Activated CD8-positive, alpha-beta T cell treated with anti-CD3 and anti-CD28 coated beads, Interleukin-2, amount 10 ng/mL, durations not matched to agents 7 days and 5 days (primary cell): ENCODE results near the gene MT4. TPM values are rescaled to one million over a fixed set of nuclear protein-coding genes. Genes with fewer than 3 reads are reported as not detected.

Experiments used
- ATAC-seq: fragments of 150-1000 bp; cut with Tn5 transposase; one replicate; pipeline ENCODE4 v1.10.0; 2021; ENCODE audit warnings: moderate library complexity
- CTCF ChIA-PET: fragments of 350-600 bp; sonication (Branson Sonifier 250); formaldehyde crosslinking; loops from one replicate; lab custom pipeline; 2021; ENCODE audit warnings: antibody characterized with exemption; lab: Charles Lee
- POLR2A ChIA-PET: fragments of 350-600 bp; sonication (Branson Sonifier 250); formaldehyde crosslinking; loops from one replicate; lab custom pipeline; 2021; ENCODE audit warnings: antibody characterized with exemption; lab: Charles Lee
- DNase-seq: peaks from one replicate; pipeline ENCODE4 v3.0.0-alpha.2; 2020
- H3K27ac Mint-ChIP-seq: one replicate; pipeline ENCODE4 v1.8.0; 2021; ENCODE audit warnings: mild to moderate bottlenecking, mixed read lengths
- H3K27me3 Mint-ChIP-seq: one replicate; pipeline ENCODE4 v1.8.0; 2021; ENCODE audit warnings: low read depth, mixed read lengths
- H3K36me3 Mint-ChIP-seq: one replicate; pipeline ENCODE4 v1.8.0; 2021; ENCODE audit warnings: low read depth, mixed read lengths
- H3K4me1 Mint-ChIP-seq: one replicate; pipeline ENCODE4 v1.8.0; 2021; ENCODE audit warnings: low read depth, mixed read lengths
- H3K4me3 Mint-ChIP-seq: one replicate; pipeline ENCODE4 v1.8.0; 2021; ENCODE audit warnings: mild to moderate bottlenecking, mixed read lengths
- H3K9me3 Mint-ChIP-seq: one replicate; pipeline ENCODE4 v1.8.0; 2022; ENCODE audit warnings: mixed read lengths; ENCODE audit not compliant: insufficient read depth
- total RNA-seq, 2 experiments: library from RNA; stranded (reverse); gene quantifications; one replicate each; pipeline ENCODE4 v1.2.3, GENCODE V29; 2021

MT4 gene
- not detected for total RNA-seq

DNA sequence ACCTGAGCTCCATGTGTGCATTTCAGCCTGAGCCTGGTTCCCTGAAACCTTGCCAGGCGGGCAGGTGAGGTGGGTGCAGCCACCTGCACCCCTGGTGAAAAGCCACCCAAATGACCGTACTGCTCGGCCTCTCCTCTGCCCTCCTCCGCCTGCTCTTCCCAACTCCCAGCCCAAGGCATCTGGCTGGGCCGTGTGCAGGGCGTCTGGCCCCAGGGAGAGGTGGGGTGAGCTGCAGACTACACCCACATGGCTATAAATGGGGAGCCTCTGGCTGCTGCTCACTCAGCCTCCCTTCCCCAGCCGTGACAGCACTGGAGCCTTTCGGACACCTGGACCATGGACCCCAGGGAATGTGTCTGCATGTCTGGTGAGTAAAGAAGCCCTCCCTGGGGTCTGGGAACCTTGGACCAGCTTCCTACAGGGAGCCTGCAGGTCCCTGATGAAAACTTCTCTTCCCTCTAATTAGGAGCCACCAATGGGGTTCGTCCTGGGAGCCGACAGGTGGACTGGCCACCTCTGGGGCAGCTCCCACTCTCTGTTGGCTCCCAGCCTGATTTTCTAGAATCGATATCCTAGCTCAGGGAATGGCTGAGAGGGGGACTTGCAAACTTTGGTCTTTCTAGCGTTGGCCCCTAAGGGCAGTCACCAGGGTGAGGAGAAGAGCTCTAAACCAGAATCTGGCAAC lies at the start of gene MT4:
Gene MT4, plus strand, starts transcription at position 281 of the 685 bp plus-strand sequence. Its CDS starts 56 bp downstream, at position 337.
- no peak for ATAC-seq
- Mint-ChIP-seq H3K36me3 (no peaks in the 10 kb centered on the region), H3K4me1 (peaks cover 3% of the 10 kb centered on the region), H3K4me3 (no peak within 1 kb of the TSS), H3K27me3 (peaks cover 13% of the 10 kb centered on the region), H3K27ac (no peak within 1 kb of the TSS), H3K9me3 (no peaks in the 10 kb centered on the region)
- no peak for DNase-seq
- CTCF ChIA-PET, result interaction anchor here (1.4 to 3.8 kb wide), 3 partner anchors 12 to 137 kb away, joined by 4 to 17 read pairs (median 6); no protein-coding TSS in a partner anchor
- POLR2A ChIA-PET, result no interaction called here

DNA sequence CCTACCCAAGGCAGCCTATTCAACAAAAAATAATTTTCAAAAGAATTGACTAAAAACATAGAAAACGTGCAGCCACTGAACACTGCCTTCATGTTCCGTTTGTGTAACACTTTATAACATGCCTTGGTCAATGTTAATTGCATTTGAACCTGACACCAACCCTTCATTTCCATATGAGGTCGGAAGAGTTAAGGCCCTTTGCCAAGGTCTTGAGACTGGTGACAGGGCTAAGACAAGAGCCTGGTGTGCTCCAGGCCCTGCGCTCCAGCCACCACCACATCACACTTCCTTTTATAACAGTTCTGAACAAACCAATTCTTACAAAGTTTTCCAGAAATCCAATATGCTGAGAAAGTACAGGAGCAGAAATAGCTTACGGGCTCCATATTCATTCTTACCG lies 49.2 kb upstream of the MT4 start:
- ATAC-seq (no peak), DNase-seq (no peak)
- H3K36me3 Mint-ChIP-seq, result no peaks in the 10 kb centered on the region
- no peaks in the 10 kb centered on the region for H3K9me3 Mint-ChIP-seq
- no peak overlapping the region for H3K4me3 Mint-ChIP-seq
- peaks cover 13% of the 10 kb centered on the region for H3K4me1 Mint-ChIP-seq
- H3K27me3 Mint-ChIP-seq, result peaks cover 2% of the 10 kb centered on the region
- no peak overlapping the region for H3K27ac Mint-ChIP-seq
- POLR2A ChIA-PET, result no interaction called here
- CTCF ChIA-PET, result interaction anchor here (1.1 to 1.6 kb wide), 2 partner anchors 11 to 61 kb away, joined by 4 read pairs; no protein-coding TSS in a partner anchor

DNA sequence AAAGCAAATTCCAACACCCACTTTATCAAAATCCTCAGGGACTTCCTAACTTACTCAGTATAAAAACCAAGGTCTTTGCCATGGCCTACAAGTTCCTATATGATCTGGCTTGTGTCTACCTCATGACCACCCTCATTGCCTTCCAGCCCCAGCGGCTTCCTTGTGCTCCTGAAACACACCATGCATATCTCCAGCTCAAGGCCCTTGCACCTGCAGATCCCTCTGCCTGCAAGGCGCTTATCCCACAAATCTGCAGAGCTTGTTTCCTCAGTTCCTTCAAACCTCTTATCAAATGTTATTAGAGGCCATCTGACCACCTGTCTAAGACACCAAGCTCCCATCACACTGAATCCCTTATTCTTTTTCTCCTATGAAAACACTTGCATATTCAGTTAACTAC lies 47.7 kb upstream of the MT4 start:
- ChIA-PET POLR2A (no interaction called here), CTCF (interaction anchor here (1.0 to 1.6 kb wide), 4 partner anchors 9 to 184 kb away, joined by 3 to 4 read pairs (median 3); no protein-coding TSS in a partner anchor)
- Mint-ChIP-seq H3K27me3 (peaks cover 2% of the 10 kb centered on the region), H3K27ac (no peak overlapping the region), H3K4me1 (peaks cover 15% of the 10 kb centered on the region), H3K9me3 (no peaks in the 10 kb centered on the region), H3K4me3 (no peak overlapping the region), H3K36me3 (no peaks in the 10 kb centered on the region)
- no peak for DNase-seq
- no peak for ATAC-seq

DNA sequence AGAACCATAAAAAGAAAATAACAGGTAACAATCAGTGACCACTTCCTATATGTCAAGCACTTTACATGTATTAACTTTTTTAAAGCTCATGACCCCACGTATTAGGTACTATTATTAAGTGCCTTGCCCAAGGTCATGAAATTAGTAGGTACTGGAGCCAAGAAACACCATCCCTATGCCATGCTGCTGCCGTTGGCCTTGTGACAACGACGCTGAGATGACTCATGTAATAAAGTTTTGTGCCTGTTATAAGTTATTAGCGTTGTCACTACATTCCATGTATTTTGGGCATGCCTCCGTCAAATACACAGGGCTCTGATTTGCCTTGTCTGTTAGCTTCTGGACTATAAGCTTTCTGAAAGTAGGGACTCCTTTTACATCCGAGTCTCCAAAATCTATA lies 46.4 kb upstream of the MT4 start:
- peaks cover 2% of the 10 kb centered on the region for H3K27me3 Mint-ChIP-seq

DNA sequence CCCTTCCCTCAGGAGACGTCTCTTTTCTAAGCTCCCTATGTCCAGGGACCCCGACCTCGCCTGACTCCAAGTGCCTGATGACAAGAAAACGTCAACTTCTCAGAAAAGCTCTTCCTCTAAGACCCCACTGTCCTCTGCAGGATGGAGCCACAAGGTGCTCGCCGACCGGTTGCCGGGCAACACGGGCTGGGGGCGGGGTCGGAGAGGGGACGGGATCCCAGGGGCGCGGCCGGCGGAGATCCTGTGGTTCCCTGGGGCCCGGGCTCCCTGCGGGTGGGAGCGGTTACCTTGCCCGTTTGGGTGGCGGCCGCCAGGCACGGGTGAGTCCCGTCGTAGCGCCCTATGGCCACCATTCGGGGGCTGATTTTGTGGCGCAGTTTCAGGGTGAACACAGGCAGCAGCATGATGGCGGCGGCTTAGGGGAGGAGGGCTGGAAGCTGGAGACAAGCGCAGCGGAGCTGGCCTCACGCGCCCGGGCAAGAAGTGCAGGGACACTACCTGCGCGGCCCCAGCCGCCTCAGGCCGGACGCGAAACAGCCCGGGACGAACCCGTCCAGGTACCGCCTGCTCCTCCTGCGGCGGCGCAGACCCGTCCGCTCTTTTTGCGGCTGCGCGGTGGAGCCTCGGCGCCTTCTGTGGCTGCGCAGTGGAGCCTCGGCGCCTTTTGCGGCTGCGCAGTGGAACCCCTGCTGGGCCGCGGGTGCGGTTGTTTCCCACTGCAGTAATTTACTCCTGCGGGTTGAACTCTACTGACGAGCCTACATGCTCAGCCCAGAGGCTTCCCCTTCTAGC lies 45.2 kb upstream of the MT4 start, which contains the start of gene BBS2:
Gene BBS2, minus strand, starts transcription at position 566 of the 792 bp plus-strand sequence. Its CDS starts 162 bp downstream, at position 404.
- Mint-ChIP-seq H3K27ac (peak within 1 kb of the TSS; percentile 30), H3K9me3 (no peaks in the 10 kb centered on the region), H3K4me3 (peak within 1 kb of the TSS; percentile 70), H3K27me3 (peaks cover 2% of the 10 kb centered on the region), H3K4me1 (peaks cover 15% of the 10 kb centered on the region), H3K36me3 (no peaks in the 10 kb centered on the region)
- ChIA-PET CTCF (interaction anchor here (1.0 kb wide), 1 partner anchor 9 kb away, joined by 3 read pairs; no protein-coding TSS in a partner anchor), POLR2A (interaction anchor here (0.6 kb wide), 1 partner anchor 137 kb away, joined by 3 read pairs; no protein-coding TSS in a partner anchor)
- ATAC-seq, result peak; percentile 78
- DNase-seq, result peak; percentile 82

More for the DNA sequence above, 46.4 kb upstream of the MT4 start:
- CTCF ChIA-PET, result interaction anchor here (0.9 to 1.5 kb wide), 4 partner anchors 10 to 333 kb away, joined by 3 to 4 read pairs (median 3); no protein-coding TSS in a partner anchor
- no peaks in the 10 kb centered on the region for H3K9me3 Mint-ChIP-seq
- DNase-seq, result no peak
- H3K36me3 Mint-ChIP-seq, result no peaks in the 10 kb centered on the region
- no peak for ATAC-seq
- POLR2A ChIA-PET, result no interaction called here
- H3K27ac Mint-ChIP-seq, result no peak overlapping the region
- H3K4me3 Mint-ChIP-seq, result peak overlapping the region; percentile 70
- H3K4me1 Mint-ChIP-seq, result peaks cover 15% of the 10 kb centered on the region

DNA sequence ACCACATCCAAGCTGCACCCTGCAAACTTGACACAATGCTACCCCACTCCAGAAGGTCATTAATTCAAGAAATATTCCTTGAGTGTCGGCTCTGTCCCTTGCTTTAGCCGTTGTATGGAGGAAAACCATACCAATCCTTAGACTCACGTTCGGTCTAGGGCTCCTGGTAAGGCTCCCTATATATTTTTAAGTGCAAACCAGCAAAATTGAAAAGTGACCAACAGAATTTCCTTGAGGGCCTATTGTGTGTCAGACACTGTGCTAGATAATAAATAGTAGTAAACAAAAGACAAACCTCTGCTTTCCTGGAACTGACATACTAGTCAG lies 44.7 kb upstream of the MT4 start:
- ATAC-seq (no peak), DNase-seq (no peak)
- H3K9me3 Mint-ChIP-seq, result no peaks in the 10 kb centered on the region
- CTCF ChIA-PET, result interaction anchor here (1.0 kb wide), 1 partner anchor 8 kb away, joined by 3 read pairs; no protein-coding TSS in a partner anchor
- POLR2A ChIA-PET, result interaction anchor here (0.6 kb wide), 1 partner anchor 137 kb away, joined by 3 read pairs; no protein-coding TSS in a partner anchor
- H3K27ac Mint-ChIP-seq, result peak overlapping the region; percentile 26
- peaks cover 15% of the 10 kb centered on the region for H3K4me1 Mint-ChIP-seq
- no peaks in the 10 kb centered on the region for H3K36me3 Mint-ChIP-seq
- peak overlapping the region; percentile 70 for H3K4me3 Mint-ChIP-seq
- peaks cover 2% of the 10 kb centered on the region for H3K27me3 Mint-ChIP-seq

DNA sequence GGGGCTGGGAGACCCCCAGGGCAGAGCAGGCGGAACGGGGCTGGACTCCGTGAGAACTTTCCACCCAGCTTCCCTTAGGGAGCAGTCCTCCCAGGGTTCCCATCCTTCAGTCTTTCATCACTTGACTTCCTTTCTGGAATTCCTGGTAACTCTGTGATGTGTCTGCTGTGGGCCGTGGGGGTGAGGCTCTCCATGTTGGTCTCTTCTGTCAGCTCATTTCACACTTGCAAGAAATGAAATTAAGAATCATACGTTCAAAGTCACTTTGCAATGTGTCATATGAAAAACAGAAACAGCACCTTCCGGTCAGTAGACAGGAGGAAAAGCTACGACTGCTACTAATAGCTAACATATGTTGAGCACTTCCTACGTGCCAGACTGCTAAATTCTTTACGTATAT lies 39.6 kb upstream of the MT4 start:
- peaks cover 21% of the 10 kb centered on the region for H3K27me3 Mint-ChIP-seq
- no peak overlapping the region for H3K4me3 Mint-ChIP-seq
- ChIA-PET POLR2A (interaction anchor here (0.6 kb wide), 1 partner anchor 808 kb away, joined by 3 read pairs; no protein-coding TSS in a partner anchor), CTCF (no interaction called here)
- H3K27ac Mint-ChIP-seq, result no peak overlapping the region
- no peaks in the 10 kb centered on the region for H3K36me3 Mint-ChIP-seq
- DNase-seq (no peak), ATAC-seq (no peak)
- H3K9me3 Mint-ChIP-seq, result no peaks in the 10 kb centered on the region
- peaks cover 7% of the 10 kb centered on the region for H3K4me1 Mint-ChIP-seq

DNA sequence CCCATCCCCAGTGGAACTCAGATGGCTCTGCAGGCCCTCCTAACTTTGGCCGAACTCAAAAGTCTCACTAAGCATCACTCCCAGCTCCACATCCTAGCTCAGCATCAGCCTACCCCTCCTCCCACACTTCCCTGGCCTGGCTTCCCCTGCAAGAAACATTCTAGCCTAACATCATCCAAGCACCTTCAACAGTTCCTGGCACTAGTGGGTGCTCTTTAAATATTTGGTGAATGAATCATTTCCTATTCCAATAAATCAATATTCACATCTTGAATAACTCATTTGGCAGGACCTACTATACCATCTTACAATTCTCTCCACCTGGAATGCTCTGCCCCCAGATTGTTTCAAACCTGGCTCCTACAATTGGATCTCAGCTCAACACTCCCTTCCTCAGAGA lies 34.0 kb upstream of the MT4 start:
- DNase-seq (no peak), ATAC-seq (no peak)
- ChIA-PET CTCF (interaction anchor here (1.5 to 3.1 kb wide), 2 partner anchors 16 to 17 kb away, joined by 6 to 10 read pairs; no protein-coding TSS in a partner anchor), POLR2A (no interaction called here)
- Mint-ChIP-seq H3K9me3 (no peaks in the 10 kb centered on the region), H3K27me3 (peaks cover 40% of the 10 kb centered on the region), H3K36me3 (no peaks in the 10 kb centered on the region), H3K4me3 (no peak overlapping the region), H3K4me1 (no peaks in the 10 kb centered on the region), H3K27ac (no peak overlapping the region)

DNA sequence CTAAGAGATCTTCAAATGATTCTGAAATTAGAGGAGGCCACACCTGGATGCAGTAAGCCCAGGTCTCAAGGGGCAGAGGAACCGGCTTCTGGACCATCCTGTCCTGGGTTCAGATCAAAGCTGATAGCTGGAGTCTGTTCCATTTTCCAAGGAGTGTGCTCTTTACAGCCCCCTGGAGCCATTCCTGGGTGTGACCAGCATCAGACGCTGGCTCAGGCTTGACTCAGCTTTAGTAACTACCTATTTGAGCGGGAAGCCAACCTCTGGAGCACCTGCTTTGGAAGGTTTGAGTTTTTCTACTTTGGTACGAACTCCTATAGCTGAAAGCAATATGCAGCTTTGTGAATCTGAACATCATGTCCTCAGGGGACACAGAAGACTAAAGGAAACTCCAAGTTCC lies 32.2 kb upstream of the MT4 start:
- H3K4me1 Mint-ChIP-seq, result no peaks in the 10 kb centered on the region
- H3K27me3 Mint-ChIP-seq, result peaks cover 39% of the 10 kb centered on the region
- no peak for ATAC-seq
- H3K4me3 Mint-ChIP-seq, result no peak overlapping the region
- no peak for DNase-seq
- POLR2A ChIA-PET, result no interaction called here
- no peak overlapping the region for H3K27ac Mint-ChIP-seq
- no peaks in the 10 kb centered on the region for H3K36me3 Mint-ChIP-seq
- H3K9me3 Mint-ChIP-seq, result no peaks in the 10 kb centered on the region
- CTCF ChIA-PET, result interaction anchor here (1.3 kb wide), 1 partner anchor 15 kb away, joined by 4 read pairs; no protein-coding TSS in a partner anchor

DNA sequence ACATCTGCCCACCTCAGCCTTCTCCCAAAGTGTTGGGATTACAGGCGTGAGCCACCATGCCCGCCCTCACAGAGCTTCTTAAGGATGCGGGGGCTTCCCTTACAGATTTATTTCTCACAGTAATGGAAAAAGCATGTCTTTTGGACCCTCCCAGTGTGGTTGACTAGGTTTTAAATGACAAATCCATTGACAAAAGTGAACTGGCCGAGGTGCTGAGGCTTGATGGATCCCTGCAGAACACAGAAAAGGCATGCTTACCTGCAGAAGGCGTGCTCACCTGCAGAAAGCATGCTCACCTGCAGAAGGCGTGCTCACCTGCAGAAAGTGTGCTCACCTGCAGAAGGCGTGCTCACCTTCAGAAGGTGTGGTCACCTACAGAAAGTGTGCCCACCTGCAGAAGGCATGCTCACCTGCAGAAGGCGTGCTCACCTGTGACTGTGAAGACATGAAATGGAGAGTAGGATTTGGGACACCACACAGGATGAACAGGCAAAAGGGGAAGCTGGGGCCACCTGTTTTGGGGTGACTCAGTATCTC lies 30.0 kb upstream of the MT4 start:
- no peak for DNase-seq
- Mint-ChIP-seq H3K9me3 (no peaks in the 10 kb centered on the region), H3K4me1 (no peaks in the 10 kb centered on the region), H3K4me3 (no peak overlapping the region), H3K27me3 (peaks cover 32% of the 10 kb centered on the region), H3K36me3 (no peaks in the 10 kb centered on the region), H3K27ac (no peak overlapping the region)
- ATAC-seq, result no peak
- ChIA-PET POLR2A (no interaction called here), CTCF (no interaction called here)

DNA sequence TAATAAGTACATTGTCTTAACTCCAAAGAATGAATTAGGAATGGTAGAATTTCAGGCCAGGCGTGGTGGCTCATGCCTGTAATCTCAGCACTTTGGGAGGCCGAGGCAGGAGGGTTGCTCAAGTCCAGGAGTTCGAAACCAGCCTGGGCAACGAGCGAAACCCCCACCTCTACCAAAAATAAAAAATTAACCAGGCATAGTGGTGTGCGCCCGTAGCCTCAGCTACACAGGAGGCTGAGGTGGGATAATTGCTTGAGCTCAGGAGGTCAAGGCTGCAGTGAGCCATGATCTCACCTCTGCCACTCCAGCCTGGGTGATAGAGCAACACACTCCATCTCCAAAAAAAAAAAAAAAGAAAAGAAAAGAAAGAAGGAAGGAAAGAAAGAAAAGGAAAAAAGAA lies 26.5 kb upstream of the MT4 start:
- ATAC-seq (no peak), DNase-seq (no peak)
- Mint-ChIP-seq H3K27me3 (peaks cover 23% of the 10 kb centered on the region), H3K27ac (no peak overlapping the region), H3K4me1 (no peaks in the 10 kb centered on the region), H3K36me3 (no peaks in the 10 kb centered on the region), H3K4me3 (no peak overlapping the region), H3K9me3 (no peaks in the 10 kb centered on the region)
- ChIA-PET POLR2A (no interaction called here), CTCF (no interaction called here)
